Neuron (in vitro differentiated cells): ENCODE measurements around the gene ELK3.
A peak's percentile ranks its signal among the peaks of the same experiment; 100 is the strongest.

Source experiments
- H2AFZ ChIP-seq: one replicate; pipeline ENCODE4 v1.6.1; 2013; ENCODE audit warnings: low read depth, mild to moderate bottlenecking, inconsistent platforms, low read length, moderate library complexity
- H3K27me3 ChIP-seq: one replicate; pipeline ENCODE4 v1.6.1; 2013; ENCODE audit warnings: low read length; ENCODE audit not compliant: insufficient read depth
- H3K36me3 ChIP-seq: one replicate; pipeline ENCODE4 v1.6.1; 2013; ENCODE audit warnings: low read length; ENCODE audit not compliant: insufficient read depth
- H3K4me1 ChIP-seq: one replicate; pipeline ENCODE4 v1.6.1; 2013; ENCODE audit warnings: low read length; ENCODE audit not compliant: insufficient read depth
- H3K4me3 ChIP-seq: 2 replicates; pipeline ENCODE4 v1.5.1; 2013; ENCODE audit warnings: mild to moderate bottlenecking, low read length, moderate library complexity
- H3K9me3 ChIP-seq: one replicate; pipeline ENCODE4 v1.6.1; 2013; ENCODE audit warnings: low read length

Gene ELK3

DNA sequence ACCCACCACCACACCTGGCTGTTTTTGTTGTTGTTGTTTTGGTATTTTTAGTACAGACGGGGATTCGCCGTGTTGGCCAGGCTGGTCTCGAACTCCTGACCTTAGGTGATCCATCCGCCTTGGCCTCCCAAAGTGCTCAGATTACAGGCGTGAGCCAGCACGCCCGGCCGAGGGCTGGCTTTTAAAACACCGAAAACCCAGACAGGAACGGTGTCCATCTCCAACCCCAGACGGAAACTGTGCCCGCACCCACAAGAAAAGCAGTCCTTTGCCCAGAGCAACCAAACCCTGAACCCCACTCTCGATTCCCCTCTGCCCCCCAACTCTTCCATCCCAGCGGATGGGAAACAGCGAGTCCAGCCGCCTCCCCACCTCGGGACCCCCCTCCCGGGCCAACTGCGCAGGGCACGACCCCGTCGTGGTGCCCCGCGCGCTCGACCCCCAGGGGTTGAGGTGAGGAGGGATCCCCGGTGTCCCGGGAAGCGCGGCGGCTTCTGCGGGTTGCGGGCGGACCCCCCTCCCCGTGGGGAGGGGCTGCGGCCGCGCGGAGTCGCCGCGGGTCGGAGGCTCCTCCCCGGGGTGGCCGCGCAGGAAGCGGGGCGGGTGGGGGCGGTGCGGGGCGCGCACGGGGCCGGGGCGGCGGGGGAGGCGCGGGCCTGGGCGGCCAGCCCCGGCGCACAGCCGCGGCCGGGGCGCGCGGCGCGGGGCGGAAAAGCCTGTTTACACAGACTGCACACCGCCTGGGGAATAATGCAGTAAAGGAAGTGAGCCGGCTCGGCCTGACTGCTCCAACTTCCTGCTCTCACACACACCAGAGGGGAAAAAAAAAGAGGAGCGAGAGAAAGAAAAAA lies at the start of gene ELK3:
TSS of gene ELK3 (plus strand) at position 651 of the 851 bp plus-strand sequence.
- Histone ChIP-seq H3K4me3 (peak within 1 kb of the TSS; percentile 72), H3K4me1 (peaks cover 17% of the 10 kb centered on the region), H2AFZ (peak within 1 kb of the TSS; percentile 85), H3K36me3 (no peaks in the 10 kb centered on the region), H3K9me3 (no peaks in the 10 kb centered on the region), H3K27me3 (peaks cover 16% of the 10 kb centered on the region)

DNA sequence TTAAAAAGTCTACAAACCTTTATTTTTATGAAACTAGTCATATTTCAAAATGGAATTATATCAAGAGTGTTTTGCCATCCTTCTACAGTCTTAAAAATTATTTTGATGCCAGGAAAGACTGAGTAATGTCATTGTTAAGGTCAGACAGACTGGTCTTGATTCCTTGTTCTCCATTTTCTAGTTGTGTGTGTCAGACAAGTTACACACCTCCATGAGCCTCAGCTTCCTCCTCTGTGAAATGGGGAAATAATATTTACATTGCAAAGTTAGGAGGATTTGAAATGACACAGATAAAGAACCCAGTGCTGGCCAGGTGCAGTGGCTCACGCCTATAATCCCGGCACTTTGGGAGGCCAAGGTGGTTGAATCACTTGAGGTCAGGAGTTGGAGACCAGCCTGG lies 47.4 kb upstream of the ELK3 start:
- Histone ChIP-seq H3K36me3 (no peaks in the 10 kb centered on the region), H3K4me1 (peaks cover 3% of the 10 kb centered on the region), H3K4me3 (no peak overlapping the region), H3K27me3 (no peaks in the 10 kb centered on the region), H2AFZ (no peak overlapping the region), H3K9me3 (no peaks in the 10 kb centered on the region)

DNA sequence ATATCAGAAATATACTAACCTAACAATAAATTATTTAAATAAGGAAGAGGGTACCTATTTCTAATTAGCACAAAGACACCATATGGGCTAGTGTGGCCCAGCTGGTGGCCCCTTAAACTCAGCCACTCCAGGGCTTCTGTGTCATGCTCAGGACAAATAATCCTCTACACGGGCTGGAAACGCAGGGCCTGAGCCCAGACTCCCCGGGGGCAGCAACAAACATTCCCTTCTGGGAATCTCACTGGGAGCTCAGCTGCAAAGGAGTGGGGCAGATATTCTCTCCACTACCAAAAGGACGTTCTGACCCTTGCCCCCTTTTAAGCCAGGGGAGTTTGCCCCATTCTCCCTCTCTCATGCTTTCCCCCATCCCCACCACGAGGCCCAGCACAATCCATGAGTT lies 43.7 kb upstream of the ELK3 start:
- no peaks in the 10 kb centered on the region for H3K27me3 ChIP-seq
- no peak overlapping the region for H2AFZ ChIP-seq
- H3K4me3 ChIP-seq = no peak overlapping the region
- no peaks in the 10 kb centered on the region for H3K36me3 ChIP-seq
- H3K4me1 ChIP-seq = no peaks in the 10 kb centered on the region
- H3K9me3 ChIP-seq = no peaks in the 10 kb centered on the region

DNA sequence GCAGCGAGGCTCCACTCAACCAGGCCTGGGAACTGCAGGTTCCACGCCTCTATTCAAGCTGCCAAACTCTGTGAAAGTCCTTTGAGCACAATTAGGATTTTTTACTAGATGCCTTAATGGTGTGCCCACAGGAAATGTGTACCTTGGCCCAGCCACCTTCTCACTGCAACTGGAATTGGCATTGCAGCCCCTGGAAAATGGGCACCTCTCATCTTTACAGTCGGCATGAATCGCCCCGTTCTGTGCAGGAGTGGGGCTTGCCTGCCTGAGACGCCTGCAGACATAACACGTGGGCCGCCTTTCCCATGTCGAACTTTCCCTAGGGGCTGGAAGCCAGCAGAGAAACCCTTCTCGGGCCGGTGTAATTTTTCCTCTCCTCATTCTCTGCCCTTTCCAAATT lies 42.0 kb upstream of the ELK3 start:
- H3K4me3 ChIP-seq = no peak overlapping the region
- no peaks in the 10 kb centered on the region for H3K36me3 ChIP-seq
- H3K4me1 ChIP-seq = no peaks in the 10 kb centered on the region
- H3K9me3 ChIP-seq = no peaks in the 10 kb centered on the region
- H3K27me3 ChIP-seq = no peaks in the 10 kb centered on the region
- no peak overlapping the region for H2AFZ ChIP-seq

DNA sequence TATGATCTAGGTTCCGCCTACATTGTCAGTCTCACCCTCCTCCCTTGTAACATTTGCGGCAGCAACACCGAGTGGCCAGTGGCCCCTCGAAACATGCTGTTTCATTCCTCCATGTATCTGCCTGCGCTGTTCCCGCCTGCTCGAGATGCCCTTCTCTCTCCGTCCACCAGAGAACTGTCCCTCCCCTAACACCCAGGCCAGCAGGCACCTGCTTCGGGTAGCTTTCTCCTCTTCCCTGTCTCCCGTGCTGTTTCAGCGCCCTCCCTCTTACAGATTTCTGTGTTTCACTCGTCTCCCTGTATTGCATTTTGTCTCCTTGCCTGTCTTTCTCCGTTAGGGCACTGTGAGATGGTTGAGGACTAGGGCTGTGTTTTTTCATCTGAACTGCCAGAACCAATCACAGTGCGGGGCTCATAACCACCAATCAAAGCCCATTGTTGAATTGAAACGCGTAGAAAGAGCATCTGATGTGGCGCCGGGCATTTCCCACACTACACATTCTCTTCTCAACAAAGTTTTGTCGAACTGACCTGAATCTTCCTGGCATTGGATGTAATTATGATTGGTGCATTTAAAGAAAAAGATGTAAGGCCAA lies 40.9 kb upstream of the ELK3 start:
- no peaks in the 10 kb centered on the region for H3K27me3 ChIP-seq
- H3K4me1 ChIP-seq = no peaks in the 10 kb centered on the region
- no peaks in the 10 kb centered on the region for H3K9me3 ChIP-seq
- no peak overlapping the region for H2AFZ ChIP-seq
- H3K4me3 ChIP-seq = no peak overlapping the region
- no peaks in the 10 kb centered on the region for H3K36me3 ChIP-seq

- Histone ChIP-seq H3K9me3 (no peaks in the 10 kb centered on the region), H2AFZ (no peak overlapping the region), H3K4me1 (no peaks in the 10 kb centered on the region), H3K36me3 (no peaks in the 10 kb centered on the region), H3K4me3 (no peak overlapping the region), H3K27me3 (no peaks in the 10 kb centered on the region)
Measured at GRCh38 chr12:96155181-96155580, 39.0 kb upstream of the ELK3 start.

DNA sequence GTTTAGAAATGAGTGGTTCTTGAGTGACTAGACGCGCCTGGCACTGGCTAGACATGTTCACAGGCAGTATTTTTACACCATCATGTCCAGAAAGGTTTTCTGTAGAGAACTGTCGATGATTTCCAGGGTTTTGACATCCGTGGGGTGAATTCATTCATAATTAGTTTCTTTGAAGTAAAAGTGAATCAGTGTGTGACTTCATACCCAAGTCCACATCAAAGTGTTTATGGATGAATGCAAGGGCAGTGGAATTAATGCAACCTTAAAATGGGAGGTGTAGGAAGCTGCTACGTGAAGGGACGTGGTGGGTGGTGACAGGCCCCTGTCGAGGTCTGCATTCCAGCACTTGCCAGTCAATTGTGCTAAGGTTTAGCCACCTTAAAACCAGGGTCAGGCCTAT lies 38.4 kb upstream of the ELK3 start:
- Histone ChIP-seq H3K4me3 (no peak overlapping the region), H3K36me3 (no peaks in the 10 kb centered on the region), H3K4me1 (no peaks in the 10 kb centered on the region), H3K9me3 (no peaks in the 10 kb centered on the region), H2AFZ (no peak overlapping the region), H3K27me3 (no peaks in the 10 kb centered on the region)

- H3K9me3 ChIP-seq = no peaks in the 10 kb centered on the region
- H2AFZ ChIP-seq = no peak overlapping the region
- no peaks in the 10 kb centered on the region for H3K4me1 ChIP-seq
- H3K27me3 ChIP-seq = no peaks in the 10 kb centered on the region
- no peaks in the 10 kb centered on the region for H3K36me3 ChIP-seq
- no peak overlapping the region for H3K4me3 ChIP-seq
Measured at GRCh38 chr12:96156211-96156610, 38.0 kb upstream of the ELK3 start.

GRCh38 chr12:96157427-96157826 lies 36.7 kb upstream of the ELK3 start:
- Histone ChIP-seq H2AFZ (no peak overlapping the region), H3K27me3 (no peaks in the 10 kb centered on the region), H3K9me3 (no peaks in the 10 kb centered on the region), H3K4me3 (no peak overlapping the region), H3K4me1 (no peaks in the 10 kb centered on the region), H3K36me3 (no peaks in the 10 kb centered on the region)

DNA sequence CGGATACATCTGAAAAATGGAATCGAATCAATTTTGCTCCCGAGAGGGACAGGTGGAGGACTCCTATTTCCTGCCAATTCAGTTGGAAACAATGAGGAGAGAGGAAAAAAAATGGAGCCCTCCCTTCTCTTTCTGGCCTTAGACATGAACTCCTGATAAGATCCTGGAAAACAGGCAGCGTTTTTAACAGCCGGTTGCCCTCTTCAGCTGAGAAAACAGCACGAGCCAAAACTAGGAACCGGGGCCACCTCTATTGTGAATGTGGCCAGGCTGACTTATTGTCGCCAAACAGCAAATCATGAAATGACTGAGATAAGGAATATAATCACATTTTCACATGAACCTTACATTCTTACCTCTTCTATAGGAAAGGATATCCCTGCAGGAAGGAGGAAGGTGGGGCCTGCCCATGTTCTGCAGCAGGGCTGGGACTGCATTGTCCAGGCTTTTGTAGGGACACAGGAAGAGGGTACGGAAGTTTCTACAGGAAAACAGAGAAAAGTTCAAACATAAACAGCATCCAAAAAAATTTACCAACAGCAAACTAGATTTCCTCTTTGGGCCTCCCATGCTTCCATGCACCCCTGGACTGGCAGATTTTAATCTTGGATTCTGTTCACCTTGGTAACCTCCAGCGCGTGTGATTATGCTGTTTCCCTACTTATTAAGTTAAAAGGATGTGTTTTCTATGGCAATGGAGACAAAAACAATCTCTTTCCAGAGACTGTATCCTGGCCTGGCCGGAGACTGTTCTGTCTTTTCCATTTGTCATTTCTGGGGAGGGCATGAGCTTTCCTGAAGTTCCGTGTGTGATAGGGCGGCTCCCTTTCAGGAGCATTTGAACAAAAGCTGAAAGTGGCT lies 29.0 kb upstream of the ELK3 start:
- H3K4me1 ChIP-seq = no peaks in the 10 kb centered on the region

DNA sequence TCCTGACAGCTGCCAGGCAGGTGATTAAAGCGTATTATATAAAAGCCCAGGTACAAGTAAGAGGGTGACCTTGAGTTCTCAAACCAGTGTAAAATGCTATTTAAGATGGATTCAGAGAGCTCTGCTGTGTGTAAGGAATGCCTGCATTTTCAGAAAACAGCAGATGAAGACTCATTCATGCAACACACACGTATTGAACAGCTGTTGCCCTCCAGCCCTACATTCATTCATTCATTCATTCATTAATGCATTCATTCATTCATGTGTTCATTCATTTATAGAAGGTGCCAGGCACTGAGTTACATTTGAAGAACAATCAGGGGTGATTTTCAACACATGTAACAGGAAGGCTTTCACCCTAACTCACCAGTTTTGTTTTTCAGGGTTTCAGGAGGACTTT lies 27.4 kb upstream of the ELK3 start:
- no peak overlapping the region for H2AFZ ChIP-seq
- no peaks in the 10 kb centered on the region for H3K4me1 ChIP-seq
- peaks cover 1% of the 10 kb centered on the region for H3K9me3 ChIP-seq
- H3K4me3 ChIP-seq = no peak overlapping the region
- no peaks in the 10 kb centered on the region for H3K36me3 ChIP-seq
- H3K27me3 ChIP-seq = no peaks in the 10 kb centered on the region

More for the DNA sequence above, 29.0 kb upstream of the ELK3 start:
- Histone ChIP-seq H2AFZ (no peak overlapping the region), H3K4me3 (no peak overlapping the region), H3K9me3 (peaks cover 1% of the 10 kb centered on the region), H3K27me3 (no peaks in the 10 kb centered on the region), H3K36me3 (no peaks in the 10 kb centered on the region)

DNA sequence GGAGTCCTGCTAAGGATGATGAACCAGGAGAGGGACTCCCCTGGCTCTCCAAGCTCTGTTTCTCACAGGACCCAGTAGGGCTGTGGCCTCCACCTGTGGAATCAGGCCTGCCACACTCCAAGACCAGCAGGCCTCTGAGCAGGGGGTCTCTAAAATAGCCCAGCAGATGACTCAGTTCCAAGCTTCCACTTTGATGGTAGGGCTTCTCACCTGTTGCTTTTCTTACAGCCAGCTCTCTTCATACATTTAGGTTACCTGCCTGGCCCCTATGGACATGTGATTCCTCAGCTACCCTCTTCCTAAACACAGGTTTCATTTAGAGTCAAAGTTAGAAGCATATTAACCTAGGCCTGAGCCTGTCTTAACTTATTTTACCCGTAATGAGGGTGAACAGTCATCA lies 26.7 kb upstream of the ELK3 start:
- Histone ChIP-seq H3K4me1 (no peaks in the 10 kb centered on the region), H3K4me3 (no peak overlapping the region), H3K27me3 (no peaks in the 10 kb centered on the region)

GRCh38 chr12:96170328-96170727 lies 23.8 kb upstream of the ELK3 start:
- Histone ChIP-seq H3K27me3 (no peaks in the 10 kb centered on the region), H3K36me3 (no peaks in the 10 kb centered on the region), H3K4me1 (no peaks in the 10 kb centered on the region), H2AFZ (no peak overlapping the region), H3K9me3 (peaks cover 1% of the 10 kb centered on the region), H3K4me3 (no peak overlapping the region)

More for the DNA sequence above, 26.7 kb upstream of the ELK3 start:
- Histone ChIP-seq H2AFZ (no peak overlapping the region), H3K9me3 (peaks cover 2% of the 10 kb centered on the region), H3K36me3 (no peaks in the 10 kb centered on the region)
